Thyroid gland (tissue), 4 donors: ENCODE data around the gene APP. TPM values are rescaled to one million over a fixed set of nuclear protein-coding genes. Genes with fewer than 3 reads are reported as not detected.

Experiments
- DNase-seq, 2 donors: peaks; one replicate each; pipeline ENCODE4 v3.0.0-alpha.2; 2019
- H3K27ac ChIP-seq, 3 donors: fragments of 200-600 bp; sonication (generic); 1 replicate in 2 of 3; 2 replicates in 1 of 3; pipeline ENCODE4 v1.5.1; 2016 to 2019; ENCODE audit warnings: mild to moderate bottlenecking in 1 of 3, moderate library complexity in 1 of 3
- H3K27me3 ChIP-seq: fragments of 200-600 bp; sonication (generic); one replicate; pipeline ENCODE4 v1.5.1; 2019
- H3K36me3 ChIP-seq, 2 donors: fragments of 200-600 bp; sonication (generic); one replicate each; pipeline ENCODE4 v1.5.1; 2016 to 2019
- H3K4me1 ChIP-seq, 2 donors: fragments of 200-600 bp; sonication (generic); one replicate each; pipeline ENCODE4 v1.5.1; 2017 to 2019
- H3K4me3 ChIP-seq, 3 donors: fragments of 200-600 bp; sonication (generic); replicated peaks in 1 of 3; 1 replicate in 2 of 3; 2 replicates in 1 of 3; pipeline ENCODE4 v1.5.1; 2016; ENCODE audit warnings: mild to moderate bottlenecking in 1 of 3
- H3K9me3 ChIP-seq: fragments of 200-600 bp; sonication (generic); one replicate; pipeline ENCODE4 v1.5.1; 2017
- CTCF ChIP-seq, 6 experiments: fragments of 200-600 bp in 3 of 6; fragments of 450-650 bp in 3 of 6; sonication (generic) in 3 of 6; IDR thresholded peaks; one replicate each; pipeline ENCODE4 v1.5.1; 2016 to 2019; ENCODE audit warnings: antibody characterized with exemption in 6 of 6, mild to moderate bottlenecking in 2 of 6, inconsistent platforms in 1 of 6, moderate library complexity in 1 of 6
- POLR2A ChIP-seq, 2 donors: fragments of 450-650 bp; IDR thresholded peaks; one replicate each; pipeline ENCODE4 v1.6.1; 2017; ENCODE audit warnings: antibody characterized with exemption in 2 of 2, mild to moderate bottlenecking in 2 of 2, moderate library complexity in 1 of 2
- WGBS, 2 donors: methylation state at CpG; one replicate each; pipeline ENCODE4 v1.1.5; 2017; 5-methylcytosine and 5-hydroxymethylcytosine counted together
- intact Hi-C: fragments of 100-400 bp; cut with DNase I; formaldehyde crosslinking; loops from one replicate; pipeline ENCODE4 v1.15.1; 2023
- small RNA-seq: library from RNA; depleted of rRNA; stranded (forward); fragments of <200 nt; gene quantifications from one replicate; pipeline ENCODE3, GENCODE V24; 2016
- total RNA-seq, 4 donors: library from RNA; depleted of rRNA; stranded (reverse); fragments of >200 nt; gene quantifications; one replicate each; pipeline ENCODE4 v1.2.3, GENCODE V29; 2016

APP gene
- total RNA-seq, 4 donors from 2014 or later, result 513 to 716 (median 676) TPM

DNA sequence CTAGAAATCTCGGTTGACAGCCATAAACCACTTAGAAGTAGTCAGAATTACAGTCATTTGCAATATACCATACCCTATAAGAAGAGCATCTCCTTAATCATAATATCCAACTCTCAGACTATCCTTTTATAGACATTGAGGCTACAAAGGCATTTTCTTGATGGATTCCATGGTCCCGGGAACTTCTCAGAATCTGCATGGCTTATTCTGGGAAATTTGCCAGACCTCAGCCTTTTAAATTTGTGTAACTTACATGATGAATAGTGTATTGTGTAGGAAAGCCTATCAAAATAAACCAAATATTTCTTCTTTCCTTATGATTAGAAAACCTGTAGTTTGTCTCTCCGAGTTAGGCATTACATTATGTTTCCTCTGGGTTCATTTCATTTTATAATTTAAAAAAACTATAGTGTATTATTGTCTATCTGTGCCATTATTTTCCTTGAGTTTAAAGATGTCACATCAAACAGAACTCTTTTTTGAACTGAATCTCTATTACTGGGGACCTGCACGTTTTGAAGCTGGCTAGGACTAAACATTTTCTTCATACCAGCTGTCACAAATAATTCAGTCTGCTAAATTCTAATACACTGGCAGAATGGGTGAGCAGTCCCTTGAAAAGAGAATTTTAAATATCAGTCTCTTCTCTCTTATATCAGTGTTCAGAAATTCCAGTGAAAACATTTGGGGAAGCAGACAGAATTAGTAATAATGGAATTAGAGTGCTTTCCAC is 332.9 kb downstream of the APP start:
- Histone ChIP-seq H3K9me3 (no peaks in the 10 kb centered on the region), H3K4me3 (no peak overlapping the region), H3K36me3 (no peaks in the 10 kb centered on the region), H3K4me1 (peaks cover 0 to 16% of the 10 kb centered on the region in 2 donors), H3K27ac (no peak overlapping the region), H3K27me3 (no peaks in the 10 kb centered on the region)
- 40 to 48% methylated on average over 4 of the region's 4 CpGs for WGBS, 2 donors
- TF ChIP-seq CTCF (IDR thresholded peaks at IDR 0.05), result no peak
- no peak for TF ChIP-seq POLR2A (IDR thresholded peaks at IDR 0.05)
- intact Hi-C loops, result no loop called here
- no peak for DNase-seq

GRCh38 chr21:25836396-25836795 is 334.2 kb downstream of the APP start:
- no peaks in the 10 kb centered on the region for H3K27me3 ChIP-seq
- TF ChIP-seq CTCF (IDR thresholded peaks at IDR 0.05) (no peak), POLR2A (IDR thresholded peaks at IDR 0.05) (no peak)
- no peaks in the 10 kb centered on the region for H3K9me3 ChIP-seq
- no peak for DNase-seq
- intact Hi-C loops, result no loop called here
- H3K4me1 ChIP-seq, result peaks cover 0 to 16% of the 10 kb centered on the region in 2 donors
- WGBS, 2 donors, result 87 to 96% methylated on average over 2 of the region's 2 CpGs
- no peaks in the 10 kb centered on the region for H3K36me3 ChIP-seq
- H3K4me3 ChIP-seq, result no peak overlapping the region
- no peak overlapping the region for H3K27ac ChIP-seq

- no peaks in the 10 kb centered on the region for H3K36me3 ChIP-seq
- H3K27me3 ChIP-seq, result no peaks in the 10 kb centered on the region
- TF ChIP-seq POLR2A (IDR thresholded peaks at IDR 0.05), result no peak
- no peak for TF ChIP-seq CTCF (IDR thresholded peaks at IDR 0.05)
- no peaks in the 10 kb centered on the region for H3K9me3 ChIP-seq
- intact Hi-C loops, result no loop called here
- H3K4me3 ChIP-seq, result no peak overlapping the region
- WGBS, 2 donors, result 32 to 54% methylated on average over 3 of the region's 3 CpGs
- H3K27ac ChIP-seq, result peak overlapping the region; percentile 67 to 74 (median 67)
- DNase-seq, result peak; percentile 44 to 50
- H3K4me1 ChIP-seq, result peaks cover 0 to 16% of the 10 kb centered on the region in 2 donors
Observed at GRCh38 chr21:25834381-25834780, 336.2 kb downstream of the APP start.

DNA sequence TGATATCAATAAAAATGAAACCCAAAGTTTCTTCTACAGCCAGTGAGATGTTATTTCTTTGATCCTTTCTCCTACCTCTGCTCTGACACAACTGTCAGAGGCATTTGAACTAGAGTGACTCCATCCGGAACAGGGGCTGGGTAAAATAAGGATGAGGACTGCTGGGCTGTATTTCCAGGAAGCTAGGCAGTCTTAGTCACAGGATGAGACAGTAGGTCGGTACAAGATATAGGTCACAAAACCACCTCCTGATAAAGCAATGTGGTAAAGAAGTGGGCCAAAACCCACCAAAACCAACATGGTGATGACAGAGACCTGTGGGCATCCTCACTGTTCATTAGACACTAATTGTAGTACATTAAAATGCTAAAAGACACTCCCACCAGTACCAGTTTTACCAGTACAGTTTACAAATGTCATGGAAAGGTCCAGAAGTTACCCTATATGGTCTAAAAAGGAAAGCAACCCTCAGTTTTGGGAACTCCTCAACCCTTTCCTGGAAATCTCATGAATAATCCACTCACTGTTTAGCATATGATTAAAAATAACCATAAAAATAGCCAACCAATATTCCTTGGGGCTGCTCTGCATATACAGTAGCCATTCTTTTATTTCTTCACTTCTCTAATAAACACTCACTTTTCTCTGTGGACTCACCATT is 339.1 kb downstream of the APP start:
- Histone ChIP-seq H3K9me3 (no peaks in the 10 kb centered on the region), H3K36me3 (no peaks in the 10 kb centered on the region), H3K4me1 (peaks cover 0 to 16% of the 10 kb centered on the region in 2 donors), H3K4me3 (no peak overlapping the region), H3K27me3 (no peaks in the 10 kb centered on the region), H3K27ac (no peak overlapping the region)
- DNase-seq, result no peak
- WGBS, 2 donors, result 78 to 90% methylated on average over 2 of the region's 2 CpGs
- no peak for TF ChIP-seq POLR2A (IDR thresholded peaks at IDR 0.05)
- TF ChIP-seq CTCF (IDR thresholded peaks at IDR 0.05), result no peak
- intact Hi-C loops, result no loop called here

Small RNA genes within 50 kb of the gene (small RNA-seq; reads per million reads assigned to genes)
- gene RNU6-123P (not detected), gene RNU6-926P (not detected)
